HEK293 (cell line): ENCODE measurements around the gene AATK.

ENCODE experiments used
- CTCF ChIA-PET: fragments of 350-600 bp; formaldehyde crosslinking; extraction: SDS; loops from one replicate; lab custom pipeline; 2021; ENCODE audit warnings: antibody characterized with exemption; lab: Yijun Ruan, JAX
- POLR2A ChIA-PET: fragments of 300-600 bp; formaldehyde crosslinking; extraction: SDS; loops from one replicate; lab custom pipeline; 2020; ENCODE audit warnings: antibody characterized with exemption, inconsistent platforms; lab: Yijun Ruan, JAX
- H3K27ac ChIP-seq: fragments of 200-500 bp; sonication (Bioruptor generic); 2 replicates; pipeline ENCODE4 v1.5.1; 2014; ENCODE audit warnings: low read depth, low read length, control low read depth, inconsistent platforms; ENCODE audit errors: extremely low read depth
- H3K36me3 ChIP-seq, 2 experiments: fragments of 200-500 bp in 1 of 2; sonication (Bioruptor generic) in 1 of 2; 1 replicate in 1 of 2; 2 replicates in 1 of 2; pipeline ENCODE4 v1.5.1; 2014 to 2017; ENCODE audit warnings: inconsistent platforms in 2 of 2, low read length in 2 of 2; ENCODE audit not compliant: control insufficient read depth in 2 of 2, insufficient read depth in 1 of 2
- H3K4me1 ChIP-seq: fragments of 200-500 bp; sonication (Bioruptor generic); 2 replicates; pipeline ENCODE4 v1.5.1; 2014; ENCODE audit warnings: mild to moderate bottlenecking, low read length, inconsistent platforms; ENCODE audit not compliant: control insufficient read depth, insufficient read depth
- H3K4me3 ChIP-seq: 2 replicates; pipeline ENCODE4 v1.5.1; 2011; ENCODE audit warnings: low read depth, mild to moderate bottlenecking, control low read depth, low read length, moderate library complexity
- H3K9me3 ChIP-seq: fragments of 200-500 bp; sonication (Bioruptor generic); 2 replicates; pipeline ENCODE4 v1.5.1; 2014; ENCODE audit warnings: low read depth, low read length, inconsistent platforms; ENCODE audit not compliant: control insufficient read depth, insufficient read depth
- BCL11B ChIP-seq: fragments of 450-650 bp; formaldehyde crosslinking; IDR thresholded peaks from 2 replicates; pipeline ENCODE4 v1.5.1; 2016; ENCODE audit warnings: low read depth, missing biosample characterization, missing genetic modification characterization
- GFI1B ChIP-seq: fragments of 450-650 bp; formaldehyde crosslinking; IDR thresholded peaks from 2 replicates; pipeline ENCODE4 v1.5.1; 2016; ENCODE audit warnings: missing biosample characterization, missing genetic modification characterization
- GLI4 ChIP-seq: fragments of 450-650 bp; formaldehyde crosslinking; IDR thresholded peaks from 2 replicates; pipeline ENCODE4 v1.5.1; 2016; ENCODE audit warnings: missing biosample characterization, missing genetic modification characterization
- REPIN1 ChIP-seq: fragments of 450-650 bp; formaldehyde crosslinking; IDR thresholded peaks from 2 replicates; pipeline ENCODE4 v1.5.1; 2017; ENCODE audit warnings: missing biosample characterization, missing genetic modification characterization, low read depth
- ZBTB21 ChIP-seq: fragments of 450-650 bp; formaldehyde crosslinking; IDR thresholded peaks from 2 replicates; pipeline ENCODE4 v1.5.1; 2017; ENCODE audit warnings: missing biosample characterization, missing genetic modification characterization
- ZFP37 ChIP-seq: fragments of 450-650 bp; formaldehyde crosslinking; IDR thresholded peaks from 2 replicates; pipeline ENCODE4 v1.5.1; 2016; ENCODE audit warnings: missing biosample characterization, missing genetic modification characterization
- ZNF112 ChIP-seq: fragments of 450-650 bp; formaldehyde crosslinking; IDR thresholded peaks from 2 replicates; pipeline ENCODE4 v1.5.0; 2017; ENCODE audit warnings: missing biosample characterization, missing genetic modification characterization
- ZNF292 ChIP-seq: fragments of 450-650 bp; formaldehyde crosslinking; IDR thresholded peaks from 2 replicates; pipeline ENCODE4 v1.5.1; 2016; ENCODE audit warnings: low read depth, missing biosample characterization, missing genetic modification characterization, borderline replicate concordance
- ZNF391 ChIP-seq: fragments of 450-650 bp; formaldehyde crosslinking; IDR thresholded peaks from 2 replicates; pipeline ENCODE4 v1.5.1; 2016; ENCODE audit warnings: low read depth, missing biosample characterization, missing genetic modification characterization, borderline replicate concordance
- ZNF777 ChIP-seq: fragments of 450-650 bp; formaldehyde crosslinking; IDR thresholded peaks from 2 replicates; pipeline ENCODE4 v1.5.1; 2017; ENCODE audit warnings: missing biosample characterization, missing genetic modification characterization, borderline replicate concordance
- ZNF792 ChIP-seq: fragments of 450-650 bp; formaldehyde crosslinking; IDR thresholded peaks from 2 replicates; pipeline ENCODE4 v1.5.1; 2016; ENCODE audit warnings: missing biosample characterization, missing genetic modification characterization
- TF ChIP-seq, protein P1 (sequence below): fragments of 450-650 bp; formaldehyde crosslinking; IDR thresholded peaks from 2 replicates; pipeline ENCODE4 v1.5.1; 2016; ENCODE audit warnings: missing biosample characterization, missing genetic modification characterization
- TF ChIP-seq, protein P2 (sequence below): sonication (generic); formaldehyde crosslinking; IDR thresholded peaks from 2 replicates; pipeline ENCODE4 v1.8.1; 2022; ENCODE audit warnings: mild to moderate bottlenecking, moderate library complexity, missing genetic modification reagents
- TF ChIP-seq, protein P3 (sequence below): fragments of 450-650 bp; formaldehyde crosslinking; IDR thresholded peaks from 2 replicates; pipeline ENCODE4 v1.5.1; 2017; ENCODE audit warnings: missing biosample characterization, missing genetic modification characterization
- TF ChIP-seq, protein P4 (sequence below): fragments of 450-650 bp; formaldehyde crosslinking; IDR thresholded peaks from 2 replicates; pipeline ENCODE4 v1.5.1; 2016; ENCODE audit warnings: missing biosample characterization, missing genetic modification characterization
- TF ChIP-seq, protein P5 (sequence below): fragments of 450-650 bp; formaldehyde crosslinking; IDR thresholded peaks from 2 replicates; pipeline ENCODE4 v1.5.1; 2016; ENCODE audit warnings: missing biosample characterization, missing genetic modification characterization, borderline replicate concordance

Gene AATK

DNA sequence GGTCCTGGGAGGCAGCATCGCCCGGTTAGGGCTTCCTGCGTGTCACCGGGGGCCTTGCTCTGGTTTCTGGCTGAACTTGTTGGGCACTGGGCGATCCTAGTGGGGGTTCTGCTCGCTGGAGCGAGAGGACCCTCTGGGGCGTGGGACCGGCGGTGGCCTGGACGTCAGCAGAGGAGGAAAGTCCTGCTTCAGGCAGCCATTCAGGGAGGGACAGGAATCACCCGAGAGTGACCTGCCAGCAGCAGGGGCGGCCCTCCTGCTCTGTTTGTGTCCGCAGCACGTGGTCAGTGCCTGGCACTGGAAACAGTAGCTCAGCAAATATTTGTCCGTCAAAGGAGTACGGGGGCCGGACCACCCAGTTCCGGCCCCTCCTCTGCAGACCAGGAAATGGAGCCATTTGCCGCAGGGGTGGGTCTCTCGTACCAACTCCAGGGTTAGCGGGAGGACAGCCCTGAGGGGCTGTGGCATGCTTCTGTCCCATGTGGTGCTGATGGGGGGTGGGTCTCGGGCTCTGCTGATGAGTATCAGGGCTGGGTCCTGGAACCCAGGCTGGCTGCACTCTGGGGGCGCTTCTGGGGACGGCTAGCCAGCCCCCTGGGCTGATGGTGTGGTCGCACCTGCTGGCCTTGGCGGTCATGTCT is 82.8 kb downstream of the AATK start:
- CTCF ChIA-PET, result interaction anchor here (1.4 kb wide), 1 partner anchor 14 kb away, joined by 5 read pairs; no protein-coding TSS in a partner anchor
- POLR2A ChIA-PET, result interaction anchor here (0.6 kb wide), 1 partner anchor 14 kb away, joined by 3 read pairs; no protein-coding TSS in a partner anchor
- no peak overlapping the region for H3K27ac ChIP-seq
- no peaks in the 10 kb centered on the region for H3K4me1 ChIP-seq
- no peak overlapping the region for H3K4me3 ChIP-seq
- H3K36me3 ChIP-seq, result peaks cover 0 to 52% of the 10 kb centered on the region in 2 experiments; a peak in 1 of 3 replicates
- TF ChIP-seq ZBTB21 (tag by site-specific recombination) (no peak), BCL11B (tag by site-specific recombination) (no peak), GLI4 (tag by site-specific recombination) (no peak), ZNF112 (tag by site-specific recombination) (no peak), ZNF292 (tag by site-specific recombination) (no peak), ZNF391 (tag by site-specific recombination) (no peak), GFI1B (tag by site-specific recombination) (no peak), ZNF777 (tag by site-specific recombination) (no peak)
- TF ChIP-seq, protein P1, sequence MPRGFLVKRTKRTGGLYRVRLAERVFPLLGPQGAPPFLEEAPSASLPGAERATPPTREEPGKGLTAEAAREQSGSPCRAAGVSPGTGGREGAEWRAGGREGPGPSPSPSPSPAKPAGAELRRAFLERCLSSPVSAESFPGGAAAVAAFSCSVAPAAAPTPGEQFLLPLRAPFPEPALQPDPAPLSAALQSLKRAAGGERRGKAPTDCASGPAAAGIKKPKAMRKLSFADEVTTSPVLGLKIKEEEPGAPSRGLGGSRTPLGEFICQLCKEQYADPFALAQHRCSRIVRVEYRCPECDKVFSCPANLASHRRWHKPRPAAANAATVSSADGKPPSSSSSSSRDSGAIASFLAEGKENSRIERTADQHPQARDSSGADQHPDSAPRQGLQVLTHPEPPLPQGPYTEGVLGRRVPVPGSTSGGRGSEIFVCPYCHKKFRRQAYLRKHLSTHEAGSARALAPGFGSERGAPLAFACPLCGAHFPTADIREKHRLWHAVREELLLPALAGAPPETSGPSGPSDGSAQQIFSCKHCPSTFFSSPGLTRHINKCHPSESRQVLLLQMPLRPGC (tag by site-specific recombination), result no peak
- TF ChIP-seq, protein P2, sequence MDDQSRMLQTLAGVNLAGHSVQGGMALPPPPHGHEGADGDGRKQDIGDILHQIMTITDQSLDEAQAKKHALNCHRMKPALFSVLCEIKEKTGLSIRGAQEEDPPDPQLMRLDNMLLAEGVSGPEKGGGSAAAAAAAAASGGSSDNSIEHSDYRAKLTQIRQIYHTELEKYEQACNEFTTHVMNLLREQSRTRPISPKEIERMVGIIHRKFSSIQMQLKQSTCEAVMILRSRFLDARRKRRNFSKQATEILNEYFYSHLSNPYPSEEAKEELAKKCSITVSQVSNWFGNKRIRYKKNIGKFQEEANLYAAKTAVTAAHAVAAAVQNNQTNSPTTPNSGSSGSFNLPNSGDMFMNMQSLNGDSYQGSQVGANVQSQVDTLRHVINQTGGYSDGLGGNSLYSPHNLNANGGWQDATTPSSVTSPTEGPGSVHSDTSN, result no peak
- no peaks in the 10 kb centered on the region for H3K9me3 ChIP-seq

DNA sequence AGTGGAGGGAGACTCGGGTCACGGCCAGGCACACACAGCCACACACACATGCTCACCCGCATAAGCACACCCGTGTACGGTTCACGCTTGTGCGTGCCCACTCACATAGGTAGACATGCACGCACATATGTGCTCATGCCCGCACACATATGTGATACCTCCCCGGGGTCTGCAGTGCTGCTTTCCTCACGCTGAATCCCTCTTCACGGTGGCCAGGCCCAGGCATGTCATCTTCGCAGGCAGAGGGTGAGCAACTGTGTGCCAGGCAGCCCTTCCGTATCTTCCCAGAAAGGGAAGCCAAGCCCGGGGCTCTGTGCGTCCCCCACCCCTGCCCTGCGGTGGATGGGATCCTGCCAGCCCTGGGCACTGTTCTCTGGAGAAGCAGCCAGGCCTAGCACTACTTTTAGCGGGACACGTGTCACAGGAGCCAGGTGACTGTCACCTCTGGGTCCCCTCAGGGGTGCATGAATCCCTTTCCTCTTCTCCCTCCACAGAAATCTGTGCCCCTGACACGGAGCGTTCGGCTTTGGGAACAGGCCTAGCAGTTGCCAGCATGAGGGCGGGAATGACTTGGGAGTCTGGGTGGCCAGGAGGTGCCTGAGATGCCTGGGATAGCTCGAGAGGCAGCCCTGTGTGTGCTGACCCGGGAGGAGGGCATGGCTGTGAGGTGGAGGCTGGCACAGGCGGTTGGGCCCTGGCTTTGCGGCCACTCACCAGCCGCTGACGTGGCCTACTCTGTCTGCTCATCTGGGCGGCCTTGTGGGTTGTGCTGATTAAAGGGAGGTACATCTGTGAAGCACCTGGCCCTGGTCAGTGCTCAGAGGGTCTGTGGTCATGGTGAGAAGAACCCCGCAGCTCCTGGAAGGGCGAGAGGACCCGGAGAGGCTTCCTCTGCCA is 83.6 kb downstream of the AATK start:
- H3K36me3 ChIP-seq, result peaks cover 0 to 44% of the 10 kb centered on the region in 2 experiments; a peak in 1 of 3 replicates
- ChIA-PET POLR2A (no interaction called here), CTCF (interaction anchor here (0.6 to 1.4 kb wide), 2 partner anchors 15 to 222 kb away, joined by 4 to 5 read pairs; no protein-coding TSS in a partner anchor)
- H3K27ac ChIP-seq, result no peak overlapping the region
- no peak overlapping the region for H3K4me3 ChIP-seq
- TF ChIP-seq, protein P3, sequence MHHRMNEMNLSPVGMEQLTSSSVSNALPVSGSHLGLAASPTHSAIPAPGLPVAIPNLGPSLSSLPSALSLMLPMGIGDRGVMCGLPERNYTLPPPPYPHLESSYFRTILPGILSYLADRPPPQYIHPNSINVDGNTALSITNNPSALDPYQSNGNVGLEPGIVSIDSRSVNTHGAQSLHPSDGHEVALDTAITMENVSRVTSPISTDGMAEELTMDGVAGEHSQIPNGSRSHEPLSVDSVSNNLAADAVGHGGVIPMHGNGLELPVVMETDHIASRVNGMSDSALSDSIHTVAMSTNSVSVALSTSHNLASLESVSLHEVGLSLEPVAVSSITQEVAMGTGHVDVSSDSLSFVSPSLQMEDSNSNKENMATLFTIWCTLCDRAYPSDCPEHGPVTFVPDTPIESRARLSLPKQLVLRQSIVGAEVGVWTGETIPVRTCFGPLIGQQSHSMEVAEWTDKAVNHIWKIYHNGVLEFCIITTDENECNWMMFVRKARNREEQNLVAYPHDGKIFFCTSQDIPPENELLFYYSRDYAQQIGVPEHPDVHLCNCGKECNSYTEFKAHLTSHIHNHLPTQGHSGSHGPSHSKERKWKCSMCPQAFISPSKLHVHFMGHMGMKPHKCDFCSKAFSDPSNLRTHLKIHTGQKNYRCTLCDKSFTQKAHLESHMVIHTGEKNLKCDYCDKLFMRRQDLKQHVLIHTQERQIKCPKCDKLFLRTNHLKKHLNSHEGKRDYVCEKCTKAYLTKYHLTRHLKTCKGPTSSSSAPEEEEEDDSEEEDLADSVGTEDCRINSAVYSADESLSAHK (tag by site-specific recombination), result no peak
- TF ChIP-seq, protein P4, sequence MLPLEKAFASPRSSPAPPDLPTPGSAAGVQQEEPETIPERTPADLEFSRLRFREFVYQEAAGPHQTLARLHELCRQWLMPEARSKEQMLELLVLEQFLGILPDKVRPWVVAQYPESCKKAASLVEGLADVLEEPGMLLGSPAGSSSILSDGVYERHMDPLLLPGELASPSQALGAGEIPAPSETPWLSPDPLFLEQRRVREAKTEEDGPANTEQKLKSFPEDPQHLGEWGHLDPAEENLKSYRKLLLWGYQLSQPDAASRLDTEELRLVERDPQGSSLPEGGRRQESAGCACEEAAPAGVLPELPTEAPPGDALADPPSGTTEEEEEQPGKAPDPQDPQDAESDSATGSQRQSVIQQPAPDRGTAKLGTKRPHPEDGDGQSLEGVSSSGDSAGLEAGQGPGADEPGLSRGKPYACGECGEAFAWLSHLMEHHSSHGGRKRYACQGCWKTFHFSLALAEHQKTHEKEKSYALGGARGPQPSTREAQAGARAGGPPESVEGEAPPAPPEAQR (tag by site-specific recombination), result no peak
- TF ChIP-seq ZNF792 (no peak), ZFP37 (tag by site-specific recombination) (no peak), REPIN1 (tag by site-specific recombination) (no peak)
- TF ChIP-seq, protein P5, sequence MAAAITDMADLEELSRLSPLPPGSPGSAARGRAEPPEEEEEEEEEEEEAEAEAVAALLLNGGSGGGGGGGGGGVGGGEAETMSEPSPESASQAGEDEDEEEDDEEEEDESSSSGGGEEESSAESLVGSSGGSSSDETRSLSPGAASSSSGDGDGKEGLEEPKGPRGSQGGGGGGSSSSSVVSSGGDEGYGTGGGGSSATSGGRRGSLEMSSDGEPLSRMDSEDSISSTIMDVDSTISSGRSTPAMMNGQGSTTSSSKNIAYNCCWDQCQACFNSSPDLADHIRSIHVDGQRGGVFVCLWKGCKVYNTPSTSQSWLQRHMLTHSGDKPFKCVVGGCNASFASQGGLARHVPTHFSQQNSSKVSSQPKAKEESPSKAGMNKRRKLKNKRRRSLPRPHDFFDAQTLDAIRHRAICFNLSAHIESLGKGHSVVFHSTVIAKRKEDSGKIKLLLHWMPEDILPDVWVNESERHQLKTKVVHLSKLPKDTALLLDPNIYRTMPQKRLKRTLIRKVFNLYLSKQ (tag by site-specific recombination), result no peak
- no peaks in the 10 kb centered on the region for H3K9me3 ChIP-seq
- H3K4me1 ChIP-seq, result no peaks in the 10 kb centered on the region
